ENCODE measurements around the gene GYPA. TPM values are rescaled to one million over a fixed set of nuclear protein-coding genes. Genes with fewer than 3 reads are reported as not detected.

Gene GYPA
- total and polyA plus RNA-seq, 10 of the 15 experiments (the other 5 are each of a cell fraction or from before 2014, with no cell fraction given), result not detected

GRCh38 chr4:144185086-144185485 lies 44.6 kb upstream of the GYPA start:
- Histone ChIP-seq H3K4me2 (ENCODE audit: control insufficient read depth, insufficient read depth) (no peak overlapping the region), H3K4me3 (no peak overlapping the region), H3K27me3 (replicated peaks in 1 of 2; ENCODE audit: control insufficient read depth in 2 of 2, insufficient read depth in 2 of 2, low read length in 1 of 2) (no peaks in the 10 kb centered on the region), H3K36me3 (ENCODE audit: control insufficient read depth in 2 of 2, insufficient read depth in 2 of 2, low read length in 1 of 2) (no peaks in the 10 kb centered on the region), H3K9me3 (replicated peaks; ENCODE audit: control insufficient read depth, insufficient read depth, low read length) (no peaks in the 10 kb centered on the region), H2AFZ (ENCODE audit: control insufficient read depth, low read depth, low read length) (no peak overlapping the region), H3K4me1 (ENCODE audit: control insufficient read depth, insufficient read depth, low read length) (no peaks in the 10 kb centered on the region), H3K79me2 (ENCODE audit: control insufficient read depth, insufficient read depth, low read length) (no peaks in the 10 kb centered on the region), H4K20me1 (ENCODE audit: control insufficient read depth, insufficient read depth) (no peaks in the 10 kb centered on the region), H3K9ac (ENCODE audit: control insufficient read depth, insufficient read depth, low read length) (no peak overlapping the region), H3K27ac (ENCODE audit: control insufficient read depth, insufficient read depth) (no peak overlapping the region)
- ChIA-PET POLR2A (no interaction called here), SMC1A (ENCODE audit: uncharacterized antibody, unreplicated experiment) (interaction anchor here (0.6 kb wide), 1 partner anchor 783 kb away, joined by 3 read pairs; no protein-coding TSS in a partner anchor), RAD21 (ENCODE audit: unreplicated experiment) (no interaction called here), CTCF (no interaction called here)
- FAIRE-seq (peak; percentile 47), DNase-seq (ENCODE audit: low read depth, low spot score) (no peak), ATAC-seq (no peak)
- no TSS peak for BruUV-seq (replicated peaks)
- TF ChIP-seq NR2F1 (conservative IDR thresholded peaks at IDR 0.05), result no peak
- no peak for TF ChIP-seq ATF2 (IDR thresholded peaks at IDR 0.05; ENCODE audit: low read length)
- peak; percentile 17; the same call in 1 of the 2 replicates for TF ChIP-seq SPI1 (IDR thresholded peaks at IDR 0.05; ENCODE audit: borderline replicate concordance, insufficient read depth, low read depth, low read length)
- in situ Hi-C loops (cut with MboI), result loop anchor here (25.0 kb wide), 1 partner anchor 1427 kb away; the partner anchor contains the start of gene MMAA
- intact Hi-C loops (cut with micrococcal nuclease; ENCODE audit: unreplicated experiment), result no loop called here

- ChIA-PET RAD21 (ENCODE audit: unreplicated experiment) (no interaction called here), POLR2A (no interaction called here), CTCF (no interaction called here), SMC1A (ENCODE audit: uncharacterized antibody, unreplicated experiment) (interaction anchor here (1.1 kb wide), 1 partner anchor 18 kb away, joined by 3 read pairs; no protein-coding TSS in a partner anchor)
- H3K27ac ChIP-seq (ENCODE audit: control insufficient read depth, insufficient read depth), result no peak overlapping the region
- DNase-seq (ENCODE audit: low read depth, low spot score), result no peak
- no peaks in the 10 kb centered on the region for H4K20me1 ChIP-seq (ENCODE audit: control insufficient read depth, insufficient read depth)
- in situ Hi-C loops (cut with MboI) (loop anchor here (25.0 kb wide), 1 partner anchor 1429 kb away; the partner anchor contains the start of gene MMAA), intact Hi-C loops (cut with micrococcal nuclease; ENCODE audit: unreplicated experiment) (no loop called here)
- WGBS (ENCODE audit: insufficient coverage, insufficient replicate concordance, low lambda C conversion rate, missing lambda C conversion rate), result 4% methylated on average over 2 of the region's 2 CpGs
- no TSS peak for BruUV-seq (replicated peaks)
- no peaks in the 10 kb centered on the region for H3K9me3 ChIP-seq (replicated peaks; ENCODE audit: control insufficient read depth, insufficient read depth, low read length)
- TF ChIP-seq ZZZ3 (IDR thresholded peaks at IDR 0.05; ENCODE audit: control insufficient read depth, insufficient read length, low read depth) (no peak), IKZF2 (IDR thresholded peaks at IDR 0.05) (no peak), NBN (IDR thresholded peaks at IDR 0.05) (no peak), ZNF217 (IDR thresholded peaks at IDR 0.05) (no peak), POLR2A (IDR thresholded peaks at IDR 0.05; ENCODE audit: low read depth, low read length) (no peak), SMAD1 (IDR thresholded peaks at IDR 0.05; ENCODE audit: low read depth, partially characterized antibody) (no peak), RAD51 (IDR thresholded peaks at IDR 0.05) (no peak), POLR2AphosphoS2 (IDR thresholded peaks at IDR 0.05; ENCODE audit: low read depth, low read length) (no peak)
- H3K79me2 ChIP-seq (ENCODE audit: control insufficient read depth, insufficient read depth, low read length), result no peaks in the 10 kb centered on the region
- H3K4me1 ChIP-seq (ENCODE audit: control insufficient read depth, insufficient read depth, low read length), result no peaks in the 10 kb centered on the region
- no peak overlapping the region for H3K4me3 ChIP-seq
- no peak overlapping the region for H3K9ac ChIP-seq (ENCODE audit: control insufficient read depth, insufficient read depth, low read length)
- no peaks in the 10 kb centered on the region for H3K36me3 ChIP-seq (ENCODE audit: control insufficient read depth in 2 of 2, insufficient read depth in 2 of 2, low read length in 1 of 2)
- no peaks in the 10 kb centered on the region for H3K27me3 ChIP-seq (replicated peaks in 1 of 2; ENCODE audit: control insufficient read depth in 2 of 2, insufficient read depth in 2 of 2, low read length in 1 of 2)
- ATAC-seq, result no peak
- no peak for FAIRE-seq
- no peak overlapping the region for H2AFZ ChIP-seq (ENCODE audit: control insufficient read depth, low read depth, low read length)
- no peak overlapping the region for H3K4me2 ChIP-seq (ENCODE audit: control insufficient read depth, insufficient read depth)
These were observed 42.6 kb upstream of the GYPA start for GRCh38 chr4:144183165-144183564.
